Activated CD8-positive, alpha-beta memory T cell treated with anti-CD3 and anti-CD28 coated beads, Interleukin-2, amount 50 U/mL, for 24 hours (primary cell): Measurements from ENCODE around the gene TMEM167B.
"Not testable (repeated sequence)": the region's sequence is repeated elsewhere in the genome, so short reads cannot be mapped to it uniquely, and the experiment has no call there.

Experiments
- DNase-seq: peaks from one replicate; pipeline ENCODE4 v3.0.0-alpha.2; 2020; ENCODE audit errors: extremely low read depth

TMEM167B gene

GRCh38 chr1:109113590-109114341 is 23.2 kb downstream of the TMEM167B start, which contains the start of gene ELAPOR1:
TSS of gene ELAPOR1 (plus strand) at chr1:109114115. CDS start at chr1:109114184, 69 bp downstream.
- DNase-seq, result peak; percentile 45

- DNase-seq, result no peak
Measured at GRCh38 chr1:109114342-109114674, 23.7 kb downstream of the TMEM167B start.

GRCh38 chr1:109115685-109116084 is 25.1 kb downstream of the TMEM167B start:
- no peak for DNase-seq

- DNase-seq, result no peak
Measured at GRCh38 chr1:109116286-109116685, 25.7 kb downstream of the TMEM167B start.

- no peak for DNase-seq
Measured at GRCh38 chr1:109118089-109118488, 27.5 kb downstream of the TMEM167B start.

GRCh38 chr1:109120356-109120755 is 29.8 kb downstream of the TMEM167B start:
- no peak for DNase-seq

GRCh38 chr1:109131059-109131458 is 40.5 kb downstream of the TMEM167B start:
- DNase-seq, result no peak

GRCh38 chr1:109131800-109132199 is 41.2 kb downstream of the TMEM167B start:
- DNase-seq, result no peak

GRCh38 chr1:109133002-109133706 is 42.6 kb downstream of the TMEM167B start:
- DNase-seq, result no peak

GRCh38 chr1:109133815-109134214 is 43.3 kb downstream of the TMEM167B start:
- DNase-seq, result no peak

GRCh38 chr1:109134423-109134822 is 43.9 kb downstream of the TMEM167B start:
- DNase-seq, result no peak

GRCh38 chr1:109135940-109136339 is 45.4 kb downstream of the TMEM167B start:
- no peak for DNase-seq

- DNase-seq, result no peak
Measured at GRCh38 chr1:109136766-109137165, 46.2 kb downstream of the TMEM167B start.

- DNase-seq, result no peak
Measured at GRCh38 chr1:109137958-109138357, 47.4 kb downstream of the TMEM167B start.

- DNase-seq, result no peak
Measured at GRCh38 chr1:109138358-109138757, 47.8 kb downstream of the TMEM167B start.

- DNase-seq, result no peak
Measured at GRCh38 chr1:109140392-109140791, 49.8 kb downstream of the TMEM167B start.

GRCh38 chr1:109142260-109142659 is 51.7 kb downstream of the TMEM167B start:
- no peak for DNase-seq

GRCh38 chr1:109142725-109143124 is 52.2 kb downstream of the TMEM167B start:
- DNase-seq, result not testable (repeated sequence)
